Bone marrow (tissue), 2 donors: Measurements from ENCODE around the gene ABTB2.
A peak's percentile ranks its signal among the peaks of the same experiment; 100 is the strongest.
"Not testable (repeated sequence)": the region's sequence is repeated elsewhere in the genome, so short reads cannot be mapped to it uniquely, and the experiment has no call there.

Experiments used
- DNase-seq, 2 donors: peaks; one replicate each; lab custom pipeline; 2025; lab: John Stamatoyannopoulos, UW

The ABTB2 gene

GRCh38 chr11:34238533-34238932 is 119.3 kb downstream of the ABTB2 start:
- no peak for DNase-seq

- DNase-seq, result no peak
Observed at GRCh38 chr11:34236572-34236971, 121.2 kb downstream of the ABTB2 start.

GRCh38 chr11:34235591-34236071 is 122.2 kb downstream of the ABTB2 start:
- DNase-seq, result no peak

GRCh38 chr11:34235189-34235588 is 122.6 kb downstream of the ABTB2 start:
- DNase-seq, result no peak

GRCh38 chr11:34234086-34234740 is 123.6 kb downstream of the ABTB2 start:
- peak; percentile 10 to 42 for DNase-seq

GRCh38 chr11:34233215-34233614 is 124.6 kb downstream of the ABTB2 start:
- DNase-seq, result no peak

- DNase-seq, result no peak
Observed at GRCh38 chr11:34232807-34233206, 125.0 kb downstream of the ABTB2 start.

GRCh38 chr11:34226210-34226609 is 131.6 kb downstream of the ABTB2 start:
- no peak for DNase-seq

- DNase-seq, result no peak
Observed at GRCh38 chr11:34225091-34225490, 132.7 kb downstream of the ABTB2 start.

GRCh38 chr11:34224434-34224966 is 133.3 kb downstream of the ABTB2 start:
- DNase-seq, result no peak

GRCh38 chr11:34223907-34224306 is 133.9 kb downstream of the ABTB2 start:
- DNase-seq, result no peak

- no peak for DNase-seq
Observed at GRCh38 chr11:34223021-34223813, 134.6 kb downstream of the ABTB2 start.

GRCh38 chr11:34222030-34222429 is 135.8 kb downstream of the ABTB2 start:
- DNase-seq, result no peak

- no peak for DNase-seq
Observed at GRCh38 chr11:34219941-34220370, 137.9 kb downstream of the ABTB2 start.

GRCh38 chr11:34219279-34219678 is 138.5 kb downstream of the ABTB2 start:
- no peak for DNase-seq

- DNase-seq, result not testable (repeated sequence)
Observed at GRCh38 chr11:34218756-34219155, 139.1 kb downstream of the ABTB2 start.

GRCh38 chr11:34218067-34218466 is 139.7 kb downstream of the ABTB2 start:
- DNase-seq, result no peak

- DNase-seq, result no peak
Observed at GRCh38 chr11:34216706-34217105, 141.1 kb downstream of the ABTB2 start.

GRCh38 chr11:34215806-34216453 is 141.9 kb downstream of the ABTB2 start:
- DNase-seq, result no peak

GRCh38 chr11:34214961-34215805 is 142.6 kb downstream of the ABTB2 start:
- DNase-seq, result no peak

- DNase-seq, result no peak
Observed at GRCh38 chr11:34213366-34213765, 144.4 kb downstream of the ABTB2 start.

GRCh38 chr11:34212566-34212965 is 145.2 kb downstream of the ABTB2 start:
- no peak for DNase-seq
